HEK293T (cell line): ENCODE data around the gene FLT3.

Experiments used
- CTCF ChIA-PET: fragments of 350-600 bp; formaldehyde crosslinking; extraction: SDS; loops from one replicate; lab custom pipeline; 2021; ENCODE audit warnings: antibody characterized with exemption, inconsistent platforms; lab: Yijun Ruan, JAX
- POLR2A ChIA-PET: fragments of 350-600 bp; formaldehyde crosslinking; extraction: SDS; loops from one replicate; lab custom pipeline; 2020; ENCODE audit warnings: antibody characterized with exemption, inconsistent platforms; lab: Yijun Ruan, JAX
- DNase-seq: peaks from one replicate; pipeline ENCODE4 v3.0.0; 2012; ENCODE audit warnings: mixed read lengths; ENCODE audit errors: extremely low spot score
- ARNT ChIP-seq: fragments of 450-650 bp; IDR thresholded peaks from 2 replicates; pipeline ENCODE4 v1.6.1; 2017; ENCODE audit warnings: mild to moderate bottlenecking
- BHLHE40 ChIP-seq: fragments of 450-650 bp; IDR thresholded peaks from 2 replicates; pipeline ENCODE4 v1.6.1; 2016; ENCODE audit warnings: mild to moderate bottlenecking, moderate library complexity, borderline replicate concordance
- CTBP1 ChIP-seq: fragments of 450-650 bp; IDR thresholded peaks from 2 replicates; pipeline ENCODE4 v1.6.1; 2016; ENCODE audit warnings: borderline replicate concordance
- ELF4 ChIP-seq: fragments of 450-650 bp; IDR thresholded peaks from 2 replicates; pipeline ENCODE4 v1.6.1; 2017; ENCODE audit warnings: antibody characterized with exemption
- FOXA1 ChIP-seq: fragments of 450-650 bp; IDR thresholded peaks from 2 replicates; pipeline ENCODE4 v1.6.1; 2016; ENCODE audit warnings: mild to moderate bottlenecking
- FOXK2 ChIP-seq: fragments of 450-650 bp; IDR thresholded peaks from 2 replicates; pipeline ENCODE4 v1.6.1; 2016; ENCODE audit warnings: mild to moderate bottlenecking
- FOXM1 ChIP-seq: fragments of 450-650 bp; IDR thresholded peaks from 2 replicates; pipeline ENCODE4 v1.6.1; 2017; ENCODE audit warnings: mild to moderate bottlenecking, borderline replicate concordance
- HDGF ChIP-seq: fragments of 450-650 bp; IDR thresholded peaks from 2 replicates; pipeline ENCODE4 v1.6.1; 2017; ENCODE audit warnings: antibody characterized with exemption, borderline replicate concordance
- L3MBTL2 ChIP-seq: fragments of 450-650 bp; conservative IDR thresholded peaks from 2 replicates; pipeline ENCODE4 v1.6.1; 2016; ENCODE audit warnings: mild to moderate bottlenecking
- LEF1 ChIP-seq: fragments of 450-650 bp; IDR thresholded peaks from 2 replicates; pipeline ENCODE4 v1.6.1; 2017; ENCODE audit warnings: mild to moderate bottlenecking, borderline replicate concordance
- NFRKB ChIP-seq: fragments of 450-650 bp; IDR thresholded peaks from 2 replicates; pipeline ENCODE4 v1.6.1; 2016; ENCODE audit warnings: mild to moderate bottlenecking, moderate library complexity
- SP1 ChIP-seq: fragments of 450-650 bp; IDR thresholded peaks from 2 replicates; pipeline ENCODE4 v1.6.1; 2017
- SUZ12 ChIP-seq: fragments of 450-650 bp; IDR thresholded peaks from 2 replicates; pipeline ENCODE4 v1.6.1; 2016; ENCODE audit warnings: mild to moderate bottlenecking
- TARDBP ChIP-seq: fragments of 450-650 bp; IDR thresholded peaks from 2 replicates; pipeline ENCODE4 v1.6.1; 2016
- ZNF384 ChIP-seq: fragments of 450-650 bp; IDR thresholded peaks from 2 replicates; pipeline ENCODE4 v1.6.1; 2016
- TF ChIP-seq, protein P1 (sequence below): fragments of 450-650 bp; IDR thresholded peaks from 2 replicates; pipeline ENCODE4 v1.6.1; 2016

Gene FLT3

GRCh38 chr13:28071424-28071823, 29.0 kb downstream of the FLT3 start:
- CTCF ChIA-PET, result no interaction called here
- TF ChIP-seq CTBP1 (no peak), ARNT (no peak), ZNF384 (no peak), SP1 (no peak)
- POLR2A ChIA-PET, result no interaction called here
- DNase-seq, result no peak

GRCh38 chr13:28067491-28067890, 32.9 kb downstream of the FLT3 start:
- ChIA-PET POLR2A (no interaction called here), CTCF (no interaction called here)
- no peak for DNase-seq

GRCh38 chr13:28058866-28059613, 41.3 kb downstream of the FLT3 start:
- POLR2A ChIA-PET, result no interaction called here
- CTCF ChIA-PET, result interaction anchor here (0.6 to 0.9 kb wide), 4 partner anchors 18 to 215 kb away, joined by 3 to 4 read pairs (median 3); no protein-coding TSS in a partner anchor
- peak; percentile 45 for DNase-seq
- TF ChIP-seq ARNT (no peak), SP1 (no peak), CTBP1 (no peak), SUZ12 (no peak)
- TF ChIP-seq, protein P1, sequence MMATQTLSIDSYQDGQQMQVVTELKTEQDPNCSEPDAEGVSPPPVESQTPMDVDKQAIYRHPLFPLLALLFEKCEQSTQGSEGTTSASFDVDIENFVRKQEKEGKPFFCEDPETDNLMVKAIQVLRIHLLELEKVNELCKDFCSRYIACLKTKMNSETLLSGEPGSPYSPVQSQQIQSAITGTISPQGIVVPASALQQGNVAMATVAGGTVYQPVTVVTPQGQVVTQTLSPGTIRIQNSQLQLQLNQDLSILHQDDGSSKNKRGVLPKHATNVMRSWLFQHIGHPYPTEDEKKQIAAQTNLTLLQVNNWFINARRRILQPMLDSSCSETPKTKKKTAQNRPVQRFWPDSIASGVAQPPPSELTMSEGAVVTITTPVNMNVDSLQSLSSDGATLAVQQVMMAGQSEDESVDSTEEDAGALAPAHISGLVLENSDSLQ, result no peak

More at GRCh38 chr13:28067491-28067890, 32.9 kb downstream of the FLT3 start:
- TF ChIP-seq LEF1, result no peak
- TF ChIP-seq L3MBTL2, result no peak
- TF ChIP-seq SP1, result no peak
- TF ChIP-seq HDGF, result no peak

DNA sequence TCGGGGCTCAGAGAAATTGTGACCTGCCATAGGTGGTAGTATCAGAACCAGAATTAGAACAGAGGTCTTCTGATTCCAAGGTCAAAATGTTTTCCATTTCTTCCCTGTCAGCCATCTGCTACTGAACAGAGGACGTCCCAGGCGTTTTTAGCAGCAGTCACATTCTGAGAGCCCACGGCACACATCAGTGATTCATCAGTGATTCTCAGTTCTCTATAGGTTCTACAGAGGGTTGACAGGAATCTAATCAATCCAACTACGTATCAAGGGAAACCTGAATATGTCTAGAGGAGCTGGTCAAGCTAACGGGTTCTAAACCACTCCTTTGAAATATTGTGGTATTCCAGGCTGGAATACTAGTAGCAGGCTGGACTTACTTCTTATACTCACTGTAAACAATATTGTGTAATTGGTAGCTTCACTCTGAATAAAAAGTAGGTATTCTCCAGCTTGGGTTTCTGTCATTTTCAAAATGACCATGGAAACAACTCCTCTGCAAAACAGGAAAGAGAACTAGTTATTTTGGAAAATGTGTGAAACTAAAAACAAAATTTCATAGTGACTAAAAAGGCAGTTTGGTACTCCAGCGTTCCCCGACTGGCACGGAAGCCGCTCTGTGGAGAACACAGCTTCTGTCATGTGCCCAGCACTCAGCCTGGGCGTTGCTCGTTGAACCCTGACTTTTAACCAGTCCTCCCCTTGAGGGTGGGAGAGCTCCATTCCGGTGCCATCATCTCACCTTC, 43.2 kb downstream of the FLT3 start:
- POLR2A ChIA-PET, result no interaction called here

GRCh38 chr13:28056426-28056825, 44.0 kb downstream of the FLT3 start:
- no peak for DNase-seq
- ChIA-PET POLR2A (no interaction called here), CTCF (no interaction called here)
- no peak for TF ChIP-seq BHLHE40
- TF ChIP-seq CTBP1, result no peak
- TF ChIP-seq FOXA1, result no peak
- no peak for TF ChIP-seq SUZ12
- TF ChIP-seq, protein P1, result no peak
- TF ChIP-seq HDGF, result no peak
- no peak for TF ChIP-seq ELF4
- TF ChIP-seq L3MBTL2, result no peak
- no peak for TF ChIP-seq LEF1
- TF ChIP-seq TARDBP, result no peak
- TF ChIP-seq SP1, result no peak
- no peak for TF ChIP-seq FOXK2
- TF ChIP-seq FOXM1, result no peak
- TF ChIP-seq ARNT, result no peak

More for the DNA sequence above, 43.2 kb downstream of the FLT3 start:
- DNase-seq, result no peak
- TF ChIP-seq L3MBTL2 (no peak), SP1 (no peak), NFRKB (no peak), LEF1 (no peak), FOXK2 (no peak), ZNF384 (no peak), ELF4 (no peak)
- CTCF ChIA-PET, result interaction anchor here (0.8 kb wide), 1 partner anchor 25 kb away, joined by 3 read pairs; no protein-coding TSS in a partner anchor

DNA sequence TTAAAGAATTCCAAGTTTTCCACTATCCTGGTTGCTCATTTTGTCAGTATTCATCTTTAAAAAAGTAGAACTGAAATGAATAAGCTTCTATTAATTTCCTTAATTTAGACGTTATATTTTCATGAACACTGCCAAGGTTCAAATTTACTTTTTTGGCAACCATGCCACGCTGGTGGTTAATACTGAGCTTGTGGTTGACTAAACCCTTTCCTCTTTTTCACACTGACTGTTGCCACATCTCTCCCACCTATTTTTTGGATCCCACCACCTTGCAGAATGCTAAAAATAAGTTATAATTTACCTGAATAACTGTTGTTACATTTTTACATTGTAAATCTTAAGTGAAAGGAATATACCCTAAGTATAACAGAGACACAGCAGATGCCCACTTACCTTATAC, 45.0 kb downstream of the FLT3 start:
- CTCF ChIA-PET, result no interaction called here

DNA sequence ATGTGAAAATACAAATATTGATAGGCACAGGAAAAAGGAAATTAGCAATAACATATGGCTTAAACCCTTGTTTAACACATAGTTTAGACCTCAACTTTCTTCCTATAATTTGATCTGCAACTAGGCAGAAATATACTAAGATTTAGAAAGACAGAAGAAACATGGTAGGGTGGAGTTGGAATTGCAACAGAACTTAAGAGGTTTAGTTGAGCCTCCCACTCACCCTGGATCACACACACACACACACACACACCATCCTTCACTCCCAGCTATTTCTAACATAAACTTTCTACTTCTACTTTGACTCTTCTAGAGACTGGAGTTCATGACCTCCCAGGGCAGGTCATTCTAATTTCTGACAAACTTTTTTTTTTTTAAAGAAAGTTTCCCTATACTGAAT, 47.4 kb downstream of the FLT3 start:
- POLR2A ChIA-PET, result no interaction called here
- CTCF ChIA-PET, result no interaction called here
- TF ChIP-seq ARNT (no peak), FOXM1 (no peak), HDGF (no peak), FOXK2 (no peak), ZNF384 (no peak), CTBP1 (no peak), TARDBP (no peak), LEF1 (no peak), ELF4 (no peak)
- TF ChIP-seq, protein P1, result no peak
- no peak for DNase-seq

More for the DNA sequence above, 45.0 kb downstream of the FLT3 start:
- no peak for DNase-seq
- TF ChIP-seq SP1 (no peak), FOXM1 (no peak)
- POLR2A ChIA-PET, result no interaction called here
